B cell (primary cell): ENCODE measurements around the gene CASZ1. TPM values are rescaled to one million over a fixed set of nuclear protein-coding genes. Genes with fewer than 3 reads are reported as not detected.

Experiments
- ATAC-seq: fragments of 200-7000 bp; cut with Tn5 transposase; one replicate; pipeline ENCODE4 v1.10.0; 2021; ENCODE audit warnings: low read depth, mild to moderate bottlenecking, moderate number of reproducible peaks, moderate library complexity
- CTCF ChIA-PET: fragments of 350-600 bp; sonication (Branson Sonifier 250); formaldehyde crosslinking; loops from one replicate; lab custom pipeline; 2021; ENCODE audit warnings: antibody characterized with exemption, inconsistent platforms; lab: Charles Lee
- POLR2A ChIA-PET: fragments of 350-600 bp; sonication (Branson Sonifier 250); formaldehyde crosslinking; loops from one replicate; lab custom pipeline; 2021; ENCODE audit warnings: antibody characterized with exemption; lab: Charles Lee
- DNase-seq: peaks from one replicate; pipeline ENCODE4 v3.0.0; 2013
- H2AFZ ChIP-seq: 2 replicates; pipeline ENCODE4 v1.6.1; 2012; ENCODE audit warnings: mild to moderate bottlenecking, low read depth, low read length; ENCODE audit not compliant: insufficient read depth, poor library complexity, severe bottlenecking
- H3K27ac ChIP-seq, 2 donors: 1 replicate in 1 of 2; 2 replicates in 1 of 2; pipeline ENCODE4 v1.5.1; 2012 to 2013; ENCODE audit warnings: low read length in 2 of 2, mild to moderate bottlenecking in 2 of 2, moderate library complexity in 1 of 2
- H3K27me3 ChIP-seq, 4 experiments: fragments of 200-600 bp in 1 of 4; sonication (generic) in 1 of 4; replicated peaks in 1 of 4; 1 replicate in 2 of 4; 2 replicates in 2 of 4; pipeline versions ENCODE4 v1.6.1 to v1.7.0; 2013 to 2016; ENCODE audit warnings: low read length in 3 of 4, mild to moderate bottlenecking in 2 of 4, mixed read lengths in 1 of 4, moderate library complexity in 1 of 4; ENCODE audit not compliant: insufficient read depth in 4 of 4, control insufficient read depth in 3 of 4; ENCODE audit errors: control extremely low read depth in 1 of 4
- H3K36me3 ChIP-seq, 2 experiments: replicated peaks in 1 of 2; 1 replicate in 1 of 2; 2 replicates in 1 of 2; pipeline versions ENCODE4 v1.6.1 to v1.7.1; 2013; ENCODE audit warnings: low read length in 1 of 2; ENCODE audit not compliant: insufficient read depth in 2 of 2, control insufficient read depth in 1 of 2; ENCODE audit errors: control extremely low read depth in 1 of 2, extremely low read depth in 1 of 2
- H3K4me1 ChIP-seq, 2 donors: fragments of 200-600 bp in 1 of 2; sonication (generic) in 1 of 2; 1 replicate in 1 of 2; 2 replicates in 1 of 2; pipeline versions ENCODE4 v1.5.1 to v1.6.1; 2013 to 2017; ENCODE audit warnings: low read length in 2 of 2; ENCODE audit not compliant: control insufficient read depth in 2 of 2, insufficient read depth in 2 of 2
- H3K4me2 ChIP-seq: replicated peaks from 2 replicates; pipeline ENCODE3; 2012; ENCODE audit warnings: mild to moderate bottlenecking, low read depth, low read length; ENCODE audit not compliant: poor library complexity, severe bottlenecking
- H3K4me3 ChIP-seq, 5 experiments: fragments of 200-600 bp in 1 of 5; sonication (generic) in 1 of 5; 1 replicate in 3 of 5; 2 replicates in 2 of 5; pipeline versions ENCODE4 v1.5.1 to v1.7.0; 2011 to 2016; ENCODE audit warnings: low read length in 4 of 5, mild to moderate bottlenecking in 4 of 5, low read depth in 2 of 5, control low read depth in 1 of 5, moderate library complexity in 1 of 5; ENCODE audit not compliant: insufficient read depth in 1 of 5; ENCODE audit errors: control extremely low read depth in 1 of 5, extremely low read depth in 1 of 5
- H3K79me2 ChIP-seq: fragments of 200-600 bp; sonication (generic); one replicate; pipeline ENCODE4 v1.6.0; 2016; ENCODE audit warnings: low read length; ENCODE audit not compliant: control insufficient read depth, insufficient read depth
- H3K9ac ChIP-seq: fragments of 200-600 bp; sonication (generic); 2 replicates; pipeline ENCODE4 v1.6.1; 2017; ENCODE audit warnings: mild to moderate bottlenecking, low read length, moderate library complexity
- H3K9me3 ChIP-seq, 3 donors: one replicate each; pipeline versions ENCODE4 v1.6.1 to v1.7.1; 2013; ENCODE audit warnings: low read length in 2 of 3; ENCODE audit not compliant: control insufficient read depth in 2 of 3, insufficient read depth in 1 of 3; ENCODE audit errors: control extremely low read depth in 1 of 3
- H4K20me1 ChIP-seq: 2 replicates; pipeline ENCODE4 v1.6.0; 2012; ENCODE audit warnings: mild to moderate bottlenecking, low read length; ENCODE audit not compliant: insufficient read depth, control insufficient read depth, poor library complexity, severe bottlenecking
- H3K27ac Mint-ChIP-seq: one replicate; pipeline ENCODE4 v1.8.0; 2021; ENCODE audit warnings: mixed read lengths
- H3K27me3 Mint-ChIP-seq: one replicate; pipeline ENCODE4 v1.8.0; 2021; ENCODE audit warnings: mixed read lengths
- H3K4me1 Mint-ChIP-seq: one replicate; pipeline ENCODE4 v1.8.0; 2021; ENCODE audit warnings: mixed read lengths
- H3K4me3 Mint-ChIP-seq: one replicate; pipeline ENCODE4 v1.8.0; 2021; ENCODE audit warnings: mixed read lengths
- H3K9me3 Mint-ChIP-seq: one replicate; pipeline ENCODE4 v1.8.0; 2022; ENCODE audit warnings: mixed read lengths; ENCODE audit not compliant: insufficient read depth
- EZH2 ChIP-seq: IDR thresholded peaks from 2 replicates; pipeline ENCODE4 v1.6.1; 2012; ENCODE audit warnings: borderline replicate concordance, low read depth, mild to moderate bottlenecking, moderate library complexity, low read length; ENCODE audit not compliant: insufficient read depth, poor library complexity, severe bottlenecking
- WGBS: methylation state at CpG from one replicate; pipeline ENCODE4 v1.1.5; 2013; ENCODE audit warnings: missing lambda C conversion rate; ENCODE audit not compliant: insufficient coverage; 5-methylcytosine and 5-hydroxymethylcytosine counted together
- intact Hi-C: fragments of 100-400 bp; cut with micrococcal nuclease; formaldehyde crosslinking; loops from one replicate; pipeline ENCODE4 v1.10.0; 2022
- polyA plus RNA-seq: library from polyadenylated mRNA; depleted of rRNA; stranded (reverse); fragments of >200 nt; gene quantifications from 2 replicates; pipeline ENCODE4 v1.2.3, GENCODE V29; 2012
- total RNA-seq, 2 donors: library from RNA; stranded (reverse); fragments of 120-200 nt in 1 of 2; gene quantifications; 1 replicate in 1 of 2; 2 replicates in 1 of 2; pipeline versions ENCODE4 v1.2.3 to v1.2.4, GENCODE V29; 2013 to 2022
- TF ChIP-seq, protein P1 (sequence below): fragments of 200-600 bp; IDR thresholded peaks from one replicate; pipeline ENCODE4 v1.8.0; 2022; ENCODE audit warnings: antibody characterized with exemption, mild to moderate bottlenecking

Gene CASZ1
- total and polyA plus RNA-seq, 2 donors (not counting 1 experiment from before 2014, with no cell fraction given): 9.5 to 27.2 TPM

- Histone ChIP-seq H2AFZ (no peak overlapping the region), H3K79me2 (no peaks in the 10 kb centered on the region), H3K27me3 (no peaks in the 10 kb centered on the region), H3K9me3 (no peaks in the 10 kb centered on the region), H3K4me3 (no peak overlapping the region), H3K4me1 (peaks cover 0 to 5% of the 10 kb centered on the region in 2 donors), H3K9ac (no peak overlapping the region), H3K4me2 (no peak overlapping the region), H3K36me3 (peaks cover 0 to 3% of the 10 kb centered on the region in 2 experiments), H3K27ac (no peak overlapping the region), H4K20me1 (peaks cover 64% of the 10 kb centered on the region)
- CTCF ChIA-PET: no interaction called here
- POLR2A ChIA-PET: no interaction called here
- 91% methylated on average over 36 of the region's 36 CpGs for WGBS
- DNase-seq (no peak), ATAC-seq (no peak)
- intact Hi-C loops: no loop called here
- no peak for TF ChIP-seq EZH2
- TF ChIP-seq, protein P1, sequence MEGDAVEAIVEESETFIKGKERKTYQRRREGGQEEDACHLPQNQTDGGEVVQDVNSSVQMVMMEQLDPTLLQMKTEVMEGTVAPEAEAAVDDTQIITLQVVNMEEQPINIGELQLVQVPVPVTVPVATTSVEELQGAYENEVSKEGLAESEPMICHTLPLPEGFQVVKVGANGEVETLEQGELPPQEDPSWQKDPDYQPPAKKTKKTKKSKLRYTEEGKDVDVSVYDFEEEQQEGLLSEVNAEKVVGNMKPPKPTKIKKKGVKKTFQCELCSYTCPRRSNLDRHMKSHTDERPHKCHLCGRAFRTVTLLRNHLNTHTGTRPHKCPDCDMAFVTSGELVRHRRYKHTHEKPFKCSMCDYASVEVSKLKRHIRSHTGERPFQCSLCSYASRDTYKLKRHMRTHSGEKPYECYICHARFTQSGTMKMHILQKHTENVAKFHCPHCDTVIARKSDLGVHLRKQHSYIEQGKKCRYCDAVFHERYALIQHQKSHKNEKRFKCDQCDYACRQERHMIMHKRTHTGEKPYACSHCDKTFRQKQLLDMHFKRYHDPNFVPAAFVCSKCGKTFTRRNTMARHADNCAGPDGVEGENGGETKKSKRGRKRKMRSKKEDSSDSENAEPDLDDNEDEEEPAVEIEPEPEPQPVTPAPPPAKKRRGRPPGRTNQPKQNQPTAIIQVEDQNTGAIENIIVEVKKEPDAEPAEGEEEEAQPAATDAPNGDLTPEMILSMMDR: no peak
- Mint-ChIP-seq H3K4me1 (peaks cover 8% of the 10 kb centered on the region), H3K4me3 (no peak overlapping the region), H3K27me3 (no peaks in the 10 kb centered on the region), H3K27ac (no peak overlapping the region), H3K9me3 (no peaks in the 10 kb centered on the region)
Measured at GRCh38 chr1:10665930-10666850, 130.3 kb downstream of the CASZ1 start.

DNA sequence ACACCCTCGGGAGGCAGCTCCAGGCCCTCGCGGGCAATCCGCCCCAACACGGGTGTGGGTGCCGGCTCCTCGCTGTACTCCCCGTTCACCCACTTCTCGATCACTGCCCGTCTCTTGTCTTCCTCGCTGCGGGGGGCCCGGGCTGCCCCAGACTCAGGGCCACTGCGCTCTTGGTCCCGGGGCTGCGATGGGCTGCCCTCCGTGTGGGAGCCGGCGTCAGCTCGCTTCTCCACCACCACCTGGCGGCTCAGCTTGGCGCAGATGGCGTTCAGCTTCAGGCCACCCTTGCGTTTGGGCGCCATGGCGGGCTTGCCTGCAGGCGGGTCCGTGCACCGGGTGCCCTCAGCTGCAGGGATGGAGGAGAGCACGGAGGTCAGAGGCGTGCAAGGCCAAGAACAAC, 131.2 kb downstream of the CASZ1 start:
- H3K4me3 ChIP-seq: no peak overlapping the region
- Mint-ChIP-seq H3K27me3 (no peaks in the 10 kb centered on the region), H3K27ac (no peak overlapping the region), H3K9me3 (no peaks in the 10 kb centered on the region), H3K4me3 (no peak overlapping the region), H3K4me1 (no peaks in the 10 kb centered on the region)
- no peak overlapping the region for H3K4me2 ChIP-seq
- H3K27me3 ChIP-seq: no peaks in the 10 kb centered on the region
- peaks cover 0 to 3% of the 10 kb centered on the region in 2 experiments for H3K36me3 ChIP-seq
- H3K4me1 ChIP-seq: no peaks in the 10 kb centered on the region
- H2AFZ ChIP-seq: no peak overlapping the region
- H3K79me2 ChIP-seq: no peaks in the 10 kb centered on the region
- peaks cover 54% of the 10 kb centered on the region for H4K20me1 ChIP-seq
- H3K9ac ChIP-seq: no peak overlapping the region
- H3K9me3 ChIP-seq: no peaks in the 10 kb centered on the region
- WGBS: 96% methylated on average over 31 of the region's 31 CpGs
- TF ChIP-seq, protein P1: no peak
- TF ChIP-seq EZH2: no peak
- ChIA-PET POLR2A (no interaction called here), CTCF (no interaction called here)
- intact Hi-C loops: no loop called here
- DNase-seq (no peak), ATAC-seq (no peak)
- no peak overlapping the region for H3K27ac ChIP-seq
